Measurements from ENCODE around the gene HPCAL1.
"Not testable (repeated sequence)": the region's sequence is repeated elsewhere in the genome, so short reads cannot be mapped to it uniquely, and the experiment has no call there.

HPCAL1 gene

GRCh38 chr2:10258726-10259125 is 44.0 kb upstream of the HPCAL1 start:
- Histone ChIP-seq H3K79me2 (ENCODE audit: insufficient read depth, low read length) (no peaks in the 10 kb centered on the region), H3K9ac (ENCODE audit: low read depth, low read length, poor library complexity, severe bottlenecking) (no peak overlapping the region), H4K20me1 (ENCODE audit: insufficient read depth, low read length, poor library complexity, severe bottlenecking) (no peaks in the 10 kb centered on the region), H3F3A (ENCODE audit: low read depth) (no peaks in the 10 kb centered on the region), H3K36me3 (ENCODE audit: insufficient read depth, low read length) (no peaks in the 10 kb centered on the region), H3K4me2 (ENCODE audit: low read depth, low read length, poor library complexity, severe bottlenecking) (no peak overlapping the region), H3K9me3 (ENCODE audit: insufficient read depth, low read depth, low read length) (no peaks in the 10 kb centered on the region), H2AFZ (ENCODE audit: low read length) (no peak overlapping the region), H3K9me2 (replicated peaks; ENCODE audit: low read depth, low read length) (no peaks in the 10 kb centered on the region), H3K27me3 (ENCODE audit: insufficient read depth, low read length, poor library complexity, severe bottlenecking) (no peaks in the 10 kb centered on the region), H3K4me3 (ENCODE audit: low read length, poor library complexity, severe bottlenecking) (no peak overlapping the region), H3K4me1 (ENCODE audit: insufficient read depth, low read length, poor library complexity, severe bottlenecking) (no peaks in the 10 kb centered on the region)
- TF ChIP-seq CTCF (conservative IDR thresholded peaks at IDR 0.05; ENCODE audit: low read length) (no peak), EZH2phosphoT487 (IDR thresholded peaks at IDR 0.05; ENCODE audit: borderline replicate concordance) (no peak)

- Histone ChIP-seq H3K9me2 (replicated peaks; ENCODE audit: low read depth, low read length) (no peaks in the 10 kb centered on the region), H3K36me3 (ENCODE audit: insufficient read depth, low read length) (no peaks in the 10 kb centered on the region), H3F3A (ENCODE audit: low read depth) (no peaks in the 10 kb centered on the region), H3K9ac (ENCODE audit: low read depth, low read length, poor library complexity, severe bottlenecking) (no peak overlapping the region), H3K79me2 (ENCODE audit: insufficient read depth, low read length) (no peaks in the 10 kb centered on the region), H3K4me2 (ENCODE audit: low read depth, low read length, poor library complexity, severe bottlenecking) (no peak overlapping the region), H4K20me1 (ENCODE audit: insufficient read depth, low read length, poor library complexity, severe bottlenecking) (no peaks in the 10 kb centered on the region), H3K4me1 (ENCODE audit: insufficient read depth, low read length, poor library complexity, severe bottlenecking) (no peaks in the 10 kb centered on the region), H3K4me3 (ENCODE audit: low read length, poor library complexity, severe bottlenecking) (no peak overlapping the region), H3K9me3 (ENCODE audit: insufficient read depth, low read depth, low read length) (no peaks in the 10 kb centered on the region), H2AFZ (ENCODE audit: low read length) (no peak overlapping the region), H3K27me3 (ENCODE audit: insufficient read depth, low read length, poor library complexity, severe bottlenecking) (no peaks in the 10 kb centered on the region)
- TF ChIP-seq EZH2phosphoT487 (IDR thresholded peaks at IDR 0.05; ENCODE audit: borderline replicate concordance) (no peak), CTCF (conservative IDR thresholded peaks at IDR 0.05; ENCODE audit: low read length) (no peak)
Observed at GRCh38 chr2:10260130-10260529, 42.6 kb upstream of the HPCAL1 start.

GRCh38 chr2:10263526-10263925 is 39.2 kb upstream of the HPCAL1 start:
- not testable (repeated sequence) for H3K36me3 ChIP-seq (ENCODE audit: insufficient read depth, low read length); H3K79me2 ChIP-seq (ENCODE audit: insufficient read depth, low read length); H3K4me3 ChIP-seq (ENCODE audit: low read length, poor library complexity, severe bottlenecking); H3K9me2 ChIP-seq (replicated peaks; ENCODE audit: low read depth, low read length); H3K9ac ChIP-seq (ENCODE audit: low read depth, low read length, poor library complexity, severe bottlenecking); H3K9me3 ChIP-seq (ENCODE audit: insufficient read depth, low read depth, low read length); H3K4me2 ChIP-seq (ENCODE audit: low read depth, low read length, poor library complexity, severe bottlenecking); H3K4me1 ChIP-seq (ENCODE audit: insufficient read depth, low read length, poor library complexity, severe bottlenecking); H3F3A ChIP-seq (ENCODE audit: low read depth); H3K27me3 ChIP-seq (ENCODE audit: insufficient read depth, low read length, poor library complexity, severe bottlenecking); H4K20me1 ChIP-seq (ENCODE audit: insufficient read depth, low read length, poor library complexity, severe bottlenecking); H2AFZ ChIP-seq (ENCODE audit: low read length)

GRCh38 chr2:10264506-10265328 is 38.0 kb upstream of the HPCAL1 start:
- H3K9ac ChIP-seq (ENCODE audit: low read depth, low read length, poor library complexity, severe bottlenecking), result no peak overlapping the region
- H3F3A ChIP-seq (ENCODE audit: low read depth), result no peaks in the 10 kb centered on the region
- no peak for TF ChIP-seq EZH2phosphoT487 (IDR thresholded peaks at IDR 0.05; ENCODE audit: borderline replicate concordance)
- TF ChIP-seq CTCF (conservative IDR thresholded peaks at IDR 0.05; ENCODE audit: low read length), result no peak

More at GRCh38 chr2:10264506-10265328, 38.0 kb upstream of the HPCAL1 start:
- H3K9me2 ChIP-seq (replicated peaks; ENCODE audit: low read depth, low read length), result no peaks in the 10 kb centered on the region
- H3K79me2 ChIP-seq (ENCODE audit: insufficient read depth, low read length), result no peaks in the 10 kb centered on the region
- no peak overlapping the region for H3K4me2 ChIP-seq (ENCODE audit: low read depth, low read length, poor library complexity, severe bottlenecking)
- no peaks in the 10 kb centered on the region for H3K9me3 ChIP-seq (ENCODE audit: insufficient read depth, low read depth, low read length)
- no peaks in the 10 kb centered on the region for H3K27me3 ChIP-seq (ENCODE audit: insufficient read depth, low read length, poor library complexity, severe bottlenecking)
- no peak overlapping the region for H3K4me3 ChIP-seq (ENCODE audit: low read length, poor library complexity, severe bottlenecking)
- no peaks in the 10 kb centered on the region for H3K36me3 ChIP-seq (ENCODE audit: insufficient read depth, low read length)
- H4K20me1 ChIP-seq (ENCODE audit: insufficient read depth, low read length, poor library complexity, severe bottlenecking), result no peaks in the 10 kb centered on the region
- H3K4me1 ChIP-seq (ENCODE audit: insufficient read depth, low read length, poor library complexity, severe bottlenecking), result no peaks in the 10 kb centered on the region
- no peak overlapping the region for H2AFZ ChIP-seq (ENCODE audit: low read length)

Measured in Loucy (cell line).